Measurements from ENCODE around the gene EXPH5. TPM values are rescaled to one million over a fixed set of nuclear protein-coding genes. Genes with fewer than 3 reads are reported as not detected.

The EXPH5 gene
- total and polyA plus RNA-seq, 9 of the 15 experiments (the other 6 are each of a cell fraction or from before 2014, with no cell fraction given) = 1.3 to 8.5 (median 4.8) TPM

GRCh38 chr11:108620958-108621772 is 27.6 kb upstream of the EXPH5 start:
- CTCF ChIA-PET (ENCODE audit: low intra/inter-chr PET ratio) = no interaction called here
- no peaks in the 10 kb centered on the region for H3K79me2 ChIP-seq (ENCODE audit: control insufficient read depth, insufficient read depth, low read length)
- FAIRE-seq = no peak
- no peak for DNase-seq (ENCODE audit: extremely low read depth in 1 of 4, low spot score in 3 of 4)
- no peak overlapping the region for H3K27ac ChIP-seq (ENCODE audit: extremely low read depth, low read depth, low read length)
- peaks cover 0 to 3% of the 10 kb centered on the region in 2 experiments; a peak in 2 of 5 replicates for H3K4me1 ChIP-seq (replicated peaks in 1 of 2; ENCODE audit: control insufficient read depth in 2 of 2, insufficient read depth in 2 of 2, low read length in 2 of 2)
- WGBS (ENCODE audit: insufficient coverage, low coverage, missing lambda C conversion rate) = 51% methylated on average over 2 of the region's 2 CpGs
- POLR2A ChIA-PET = no interaction called here
- no peak overlapping the region for H3K4me2 ChIP-seq (ENCODE audit: insufficient read depth, low read length)
- H2AFZ ChIP-seq (ENCODE audit: low read depth, low read length) = peak overlapping the region; percentile 48
- H3K9me3 ChIP-seq (replicated peaks; ENCODE audit: control insufficient read depth, insufficient read depth, low read depth, low read length) = no peaks in the 10 kb centered on the region
- H4K20me1 ChIP-seq (replicated peaks; ENCODE audit: control insufficient read depth, insufficient read depth, low read length) = no peaks in the 10 kb centered on the region
- H3K9ac ChIP-seq (ENCODE audit: insufficient read depth in 1 of 2, low read depth in 2 of 2, low read length in 2 of 2) = no peak overlapping the region
- H3K4me3 ChIP-seq = no peak overlapping the region
- ATAC-seq = peak; percentile 40; the same call in 1 of the 3 replicates
- in situ Hi-C loops (cut with MboI) (no loop called here), intact Hi-C loops (cut with micrococcal nuclease) (no loop called here)
- no TSS peak for BruUV-seq (replicated peaks)
- TF ChIP-seq ZNF384 (IDR thresholded peaks at IDR 0.05; ENCODE audit: low read depth, low read length) (no peak), NFE2 (IDR thresholded peaks at IDR 0.05; ENCODE audit: low read depth) (peak; percentile 38), ATF3 (IDR thresholded peaks at IDR 0.05) (peak; percentile 52; the same call in 1 of the 2 replicates), ATF3 (CRISPR knock-in tag; conservative IDR thresholded peaks at IDR 0.05) (no peak), JUND (IDR thresholded peaks at IDR 0.05; ENCODE audit: borderline replicate concordance, low read depth, low read length) (no peak), JUND (tag; IDR thresholded peaks at IDR 0.05; ENCODE audit: borderline replicate concordance, low read depth, low read length) (0 out of 3 replicates have a peak, but pooled peaks have one; percentile 29), FOSL1 (tag; conservative IDR thresholded peaks at IDR 0.05) (peak; percentile 77)
- H3K36me3 ChIP-seq (ENCODE audit: control insufficient read depth, insufficient read depth, low read length) = no peaks in the 10 kb centered on the region
- H3K9me1 ChIP-seq (ENCODE audit: control insufficient read depth, insufficient read depth, low read length) = no peaks in the 10 kb centered on the region
- no peaks in the 10 kb centered on the region for H3K27me3 ChIP-seq (ENCODE audit: control insufficient read depth in 2 of 2, insufficient read depth in 2 of 2, low read length in 2 of 2)
